Activated CD8-positive, alpha-beta T cell treated with anti-CD3 and anti-CD28 coated beads, Interleukin-2, amount 10 ng/mL, durations not matched to agents 7 days and 5 days (primary cell): ENCODE data around the gene SENP2. TPM values are rescaled to one million over a fixed set of nuclear protein-coding genes. Genes with fewer than 3 reads are reported as not detected.
A peak's percentile ranks its signal among the peaks of the same experiment; 100 is the strongest.
"Not testable (repeated sequence)": the region's sequence is repeated elsewhere in the genome, so short reads cannot be mapped to it uniquely, and the experiment has no call there.

Experiments
- ATAC-seq: fragments of 150-1000 bp; cut with Tn5 transposase; one replicate; pipeline ENCODE4 v1.10.0; 2021; ENCODE audit warnings: moderate library complexity
- CTCF ChIA-PET: fragments of 350-600 bp; sonication (Branson Sonifier 250); formaldehyde crosslinking; loops from one replicate; lab custom pipeline; 2021; ENCODE audit warnings: antibody characterized with exemption; lab: Charles Lee
- POLR2A ChIA-PET: fragments of 350-600 bp; sonication (Branson Sonifier 250); formaldehyde crosslinking; loops from one replicate; lab custom pipeline; 2021; ENCODE audit warnings: antibody characterized with exemption; lab: Charles Lee
- DNase-seq: peaks from one replicate; pipeline ENCODE4 v3.0.0-alpha.2; 2020
- H3K27ac Mint-ChIP-seq: one replicate; pipeline ENCODE4 v1.8.0; 2021; ENCODE audit warnings: mild to moderate bottlenecking, mixed read lengths
- H3K27me3 Mint-ChIP-seq: one replicate; pipeline ENCODE4 v1.8.0; 2021; ENCODE audit warnings: low read depth, mixed read lengths
- H3K36me3 Mint-ChIP-seq: one replicate; pipeline ENCODE4 v1.8.0; 2021; ENCODE audit warnings: low read depth, mixed read lengths
- H3K4me1 Mint-ChIP-seq: one replicate; pipeline ENCODE4 v1.8.0; 2021; ENCODE audit warnings: low read depth, mixed read lengths
- H3K4me3 Mint-ChIP-seq: one replicate; pipeline ENCODE4 v1.8.0; 2021; ENCODE audit warnings: mild to moderate bottlenecking, mixed read lengths
- H3K9me3 Mint-ChIP-seq: one replicate; pipeline ENCODE4 v1.8.0; 2022; ENCODE audit warnings: mixed read lengths; ENCODE audit not compliant: insufficient read depth
- total RNA-seq, 2 experiments: library from RNA; stranded (reverse); gene quantifications; one replicate each; pipeline ENCODE4 v1.2.3, GENCODE V29; 2021

SENP2 gene
- total RNA-seq, 2 experiments from 2014 or later = 27.5 to 28.9 TPM

GRCh38 chr3:185559706-185560090, 26.4 kb upstream of the SENP2 start:
- Mint-ChIP-seq H3K4me3 (no peak overlapping the region), H3K27me3 (peaks cover 2% of the 10 kb centered on the region)

GRCh38 chr3:185560676-185561075, 25.4 kb upstream of the SENP2 start:
- Mint-ChIP-seq H3K4me1 (peaks cover 17% of the 10 kb centered on the region), H3K9me3 (no peaks in the 10 kb centered on the region), H3K27ac (no peak overlapping the region), H3K4me3 (no peak overlapping the region), H3K27me3 (peaks cover 2% of the 10 kb centered on the region), H3K36me3 (no peaks in the 10 kb centered on the region)
- no peak for DNase-seq
- ChIA-PET POLR2A (no interaction called here), CTCF (interaction anchor here (1.1 kb wide), 1 partner anchor 78 kb away, joined by 3 read pairs; no protein-coding TSS in a partner anchor)
- no peak for ATAC-seq

More at GRCh38 chr3:185559706-185560090, 26.4 kb upstream of the SENP2 start:
- no peaks in the 10 kb centered on the region for H3K9me3 Mint-ChIP-seq
- no peaks in the 10 kb centered on the region for H3K36me3 Mint-ChIP-seq
- ChIA-PET CTCF (interaction anchor here (0.6 to 2.9 kb wide), 21 partner anchors 10 to 1786 kb away, joined by 3 to 17 read pairs (median 4); partner anchors contain the start of gene SENP2), POLR2A (no interaction called here)
- H3K27ac Mint-ChIP-seq = no peak overlapping the region
- H3K4me1 Mint-ChIP-seq = peaks cover 17% of the 10 kb centered on the region
- DNase-seq (no peak), ATAC-seq (no peak)

GRCh38 chr3:185561374-185561943, 24.6 kb upstream of the SENP2 start:
- POLR2A ChIA-PET = no interaction called here
- H3K36me3 Mint-ChIP-seq = no peaks in the 10 kb centered on the region
- no peaks in the 10 kb centered on the region for H3K9me3 Mint-ChIP-seq
- H3K27me3 Mint-ChIP-seq = peaks cover 2% of the 10 kb centered on the region
- no peak for ATAC-seq
- DNase-seq = no peak
- CTCF ChIA-PET = interaction anchor here (1.0 kb wide), 1 partner anchor 15 kb away, joined by 7 read pairs; no protein-coding TSS in a partner anchor
- no peak overlapping the region for H3K4me3 Mint-ChIP-seq
- H3K4me1 Mint-ChIP-seq = peaks cover 17% of the 10 kb centered on the region
- H3K27ac Mint-ChIP-seq = no peak overlapping the region

GRCh38 chr3:185561958-185562357, 24.1 kb upstream of the SENP2 start:
- H3K9me3 Mint-ChIP-seq = no peaks in the 10 kb centered on the region
- H3K27me3 Mint-ChIP-seq = peaks cover 2% of the 10 kb centered on the region
- H3K36me3 Mint-ChIP-seq = no peaks in the 10 kb centered on the region
- POLR2A ChIA-PET = no interaction called here
- no peak overlapping the region for H3K4me3 Mint-ChIP-seq
- no peak overlapping the region for H3K27ac Mint-ChIP-seq
- CTCF ChIA-PET = interaction anchor here (1.0 kb wide), 1 partner anchor 14 kb away, joined by 7 read pairs; no protein-coding TSS in a partner anchor
- ATAC-seq (no peak), DNase-seq (no peak)
- H3K4me1 Mint-ChIP-seq = peaks cover 17% of the 10 kb centered on the region

- Mint-ChIP-seq H3K27ac (no peak overlapping the region), H3K4me3 (no peak overlapping the region), H3K36me3 (no peaks in the 10 kb centered on the region), H3K27me3 (no peaks in the 10 kb centered on the region), H3K9me3 (peaks cover 16% of the 10 kb centered on the region), H3K4me1 (peaks cover 8% of the 10 kb centered on the region)
- DNase-seq (no peak), ATAC-seq (no peak)
- ChIA-PET CTCF (interaction anchor here (1.9 to 2.6 kb wide), 2 partner anchors 13 to 14 kb away, joined by 7 to 15 read pairs; partner anchors contain the start of gene SENP2), POLR2A (no interaction called here)
Measured at GRCh38 chr3:185572183-185572582, 13.9 kb upstream of the SENP2 start.

GRCh38 chr3:185575108-185575869, 10.8 kb upstream of the SENP2 start:
- not testable (repeated sequence) for H3K27ac Mint-ChIP-seq, H3K36me3 Mint-ChIP-seq, H3K4me3 Mint-ChIP-seq, H3K27me3 Mint-ChIP-seq, H3K4me1 Mint-ChIP-seq
- POLR2A ChIA-PET = interaction anchor here (1.2 kb wide), 1 partner anchor 11 kb away, joined by 5 read pairs; the partner anchor contains the start of gene SENP2
- H3K9me3 Mint-ChIP-seq = peaks cover 14% of the 10 kb centered on the region
- CTCF ChIA-PET = interaction anchor here (0.5 to 3.4 kb wide), 11 partner anchors 10 to 267 kb away, joined by 3 to 38 read pairs (median 6); partner anchors contain the start of gene SENP2
- ATAC-seq = peak; percentile 86
- peak; percentile 65 for DNase-seq

GRCh38 chr3:185582236-185582635, 3.9 kb upstream of the SENP2 start:
- H3K4me3 Mint-ChIP-seq = no peak overlapping the region
- DNase-seq = no peak
- ChIA-PET CTCF (no interaction called here), POLR2A (no interaction called here)
- no peaks in the 10 kb centered on the region for H3K27me3 Mint-ChIP-seq
- H3K4me1 Mint-ChIP-seq = peaks cover 19% of the 10 kb centered on the region
- peaks cover 3% of the 10 kb centered on the region for H3K36me3 Mint-ChIP-seq
- no peak for ATAC-seq
- no peaks in the 10 kb centered on the region for H3K9me3 Mint-ChIP-seq
- H3K27ac Mint-ChIP-seq = no peak overlapping the region

- no peak overlapping the region for H3K27ac Mint-ChIP-seq
- DNase-seq (no peak), ATAC-seq (no peak)
- no peak overlapping the region for H3K4me3 Mint-ChIP-seq
- POLR2A ChIA-PET = no interaction called here
- peaks cover 3% of the 10 kb centered on the region for H3K36me3 Mint-ChIP-seq
- H3K4me1 Mint-ChIP-seq = peaks cover 22% of the 10 kb centered on the region
- CTCF ChIA-PET = interaction anchor here (0.8 to 4.8 kb wide), 2 partner anchors 8 to 23 kb away, joined by 3 to 38 read pairs; no protein-coding TSS in a partner anchor
- no peaks in the 10 kb centered on the region for H3K27me3 Mint-ChIP-seq
- H3K9me3 Mint-ChIP-seq = no peaks in the 10 kb centered on the region
Measured at GRCh38 chr3:185582871-185583270, 3.2 kb upstream of the SENP2 start.

GRCh38 chr3:185583925-185584324, 2.2 kb upstream of the SENP2 start:
- peaks cover 3% of the 10 kb centered on the region for H3K36me3 Mint-ChIP-seq
- no peak overlapping the region for H3K27ac Mint-ChIP-seq
- ATAC-seq (no peak), DNase-seq (no peak)
- ChIA-PET POLR2A (interaction anchor here (0.7 kb wide), 1 partner anchor 165 kb away, joined by 3 read pairs; no protein-coding TSS in a partner anchor), CTCF (interaction anchor here (0.8 to 4.8 kb wide), 2 partner anchors 9 to 24 kb away, joined by 3 to 38 read pairs; no protein-coding TSS in a partner anchor)
- no peaks in the 10 kb centered on the region for H3K9me3 Mint-ChIP-seq
- H3K27me3 Mint-ChIP-seq = no peaks in the 10 kb centered on the region
- H3K4me1 Mint-ChIP-seq = peaks cover 29% of the 10 kb centered on the region
- no peak overlapping the region for H3K4me3 Mint-ChIP-seq

GRCh38 chr3:185584686-185585085, 1.4 kb upstream of the SENP2 start:
- POLR2A ChIA-PET = no interaction called here
- Mint-ChIP-seq H3K9me3 (no peaks in the 10 kb centered on the region), H3K4me1 (peaks cover 32% of the 10 kb centered on the region), H3K27me3 (no peaks in the 10 kb centered on the region), H3K4me3 (peak overlapping the region; percentile 16), H3K27ac (peak overlapping the region; percentile 41), H3K36me3 (peaks cover 3% of the 10 kb centered on the region)
- no peak for ATAC-seq
- no peak for DNase-seq
- CTCF ChIA-PET = interaction anchor here (4.8 kb wide), 1 partner anchor 9 kb away, joined by 38 read pairs; no protein-coding TSS in a partner anchor

GRCh38 chr3:185585518-185585858, 607 bp upstream of the SENP2 start:
- POLR2A ChIA-PET = interaction anchor here (0.9 to 2.2 kb wide), 8 partner anchors 10 to 985 kb away, joined by 3 to 23 read pairs (median 5); partner anchors contain the start of genes DNAJB11, TMEM41A and TRA2B
- DNase-seq (peak; percentile 29), ATAC-seq (no peak)
- peaks cover 32% of the 10 kb centered on the region for H3K4me1 Mint-ChIP-seq
- CTCF ChIA-PET = interaction anchor here (1.1 to 4.8 kb wide), 5 partner anchors 10 to 358 kb away, joined by 3 to 38 read pairs (median 4); no protein-coding TSS in a partner anchor
- H3K27ac Mint-ChIP-seq = peak overlapping the region; percentile 91
- no peaks in the 10 kb centered on the region for H3K27me3 Mint-ChIP-seq
- peak overlapping the region; percentile 80 for H3K4me3 Mint-ChIP-seq
- H3K9me3 Mint-ChIP-seq = no peaks in the 10 kb centered on the region
- peaks cover 3% of the 10 kb centered on the region for H3K36me3 Mint-ChIP-seq
